ENCODE results near the gene AJM1. TPM values are rescaled to one million over a fixed set of nuclear protein-coding genes. Genes with fewer than 3 reads are reported as not detected.

The AJM1 gene
- polyA plus RNA-seq, 3 donors: 0.10 to 2.0 (median 0.18) TPM

GRCh38 chr9:136826703-136827582 is 15.3 kb upstream of the AJM1 start:
- Mint-ChIP-seq H3K4me1 (no peaks in the 10 kb centered on the region), H3K9me3 (no peaks in the 10 kb centered on the region), H3K27ac (no peak overlapping the region), H3K27me3 (ENCODE audit: low read depth in 3 of 3) (no peaks in the 10 kb centered on the region), H3K36me3 (peaks cover 55 to 90% of the 10 kb centered on the region in 2 donors), H3K4me3 (no peak overlapping the region)
- H3K4me2 ChIP-seq (replicated peaks; ENCODE audit: extremely low read depth, low read length, poor library complexity, severe bottlenecking): no peak overlapping the region
- no peak overlapping the region for H3K4me3 ChIP-seq (replicated peaks in 1 of 3; ENCODE audit: low read depth in 2 of 3, low read length in 3 of 3)
- H3K4me1 ChIP-seq (ENCODE audit: control insufficient read depth in 1 of 2, insufficient read depth in 2 of 2, low read length in 2 of 2): peaks cover 0 to under 1% of the 10 kb centered on the region in 2 donors
- H3K27me3 ChIP-seq (ENCODE audit: control insufficient read depth in 2 of 2, insufficient read depth in 2 of 2, low read length in 2 of 2): no peaks in the 10 kb centered on the region
- TF ChIP-seq CTCF (IDR thresholded peaks at IDR 0.05): no peak
- no peak overlapping the region for H3K27ac ChIP-seq (ENCODE audit: low read depth in 1 of 2, low read length in 2 of 2)
- H3K9me3 ChIP-seq (replicated peaks in 1 of 2; ENCODE audit: control insufficient read depth in 1 of 2, insufficient read depth in 1 of 2, low read length in 2 of 2): no peaks in the 10 kb centered on the region
- H3K36me3 ChIP-seq (replicated peaks in 1 of 2; ENCODE audit: control insufficient read depth in 1 of 2, insufficient read depth in 2 of 2, low read length in 2 of 2): peaks cover 74 to 90% of the 10 kb centered on the region in 2 donors
- intact Hi-C loops (cut with micrococcal nuclease): no loop called here
- peaks cover 21% of the 10 kb centered on the region for H4K20me1 ChIP-seq (ENCODE audit: insufficient read depth, low read length)
- 96% methylated on average over 19 of the region's 24 CpGs for WGBS (ENCODE audit: insufficient coverage)
- H3K9ac ChIP-seq (ENCODE audit: insufficient read depth, low read length, poor library complexity, severe bottlenecking): no peak overlapping the region
- DNase-seq: no peak
- no peaks in the 10 kb centered on the region for H3K79me2 ChIP-seq (ENCODE audit: insufficient read depth, low read length)
- no peak overlapping the region for H2AFZ ChIP-seq (ENCODE audit: insufficient read depth, low read depth, low read length, poor library complexity, severe bottlenecking)

- TF ChIP-seq CTCF (IDR thresholded peaks at IDR 0.05): no peak
- Histone ChIP-seq H3K27me3 (ENCODE audit: control insufficient read depth in 2 of 2, insufficient read depth in 2 of 2, low read length in 2 of 2) (no peaks in the 10 kb centered on the region), H3K4me2 (replicated peaks; ENCODE audit: extremely low read depth, low read length, poor library complexity, severe bottlenecking) (no peak overlapping the region), H3K4me3 (replicated peaks in 1 of 3; ENCODE audit: low read depth in 2 of 3, low read length in 3 of 3) (no peak overlapping the region), H3K4me1 (ENCODE audit: control insufficient read depth in 1 of 2, insufficient read depth in 2 of 2, low read length in 2 of 2) (no peaks in the 10 kb centered on the region), H4K20me1 (ENCODE audit: insufficient read depth, low read length) (peaks cover 11% of the 10 kb centered on the region), H3K9ac (ENCODE audit: insufficient read depth, low read length, poor library complexity, severe bottlenecking) (no peak overlapping the region), H3K79me2 (ENCODE audit: insufficient read depth, low read length) (no peaks in the 10 kb centered on the region), H2AFZ (ENCODE audit: insufficient read depth, low read depth, low read length, poor library complexity, severe bottlenecking) (no peak overlapping the region), H3K27ac (ENCODE audit: low read depth in 1 of 2, low read length in 2 of 2) (no peak overlapping the region), H3K9me3 (replicated peaks in 1 of 2; ENCODE audit: control insufficient read depth in 1 of 2, insufficient read depth in 1 of 2, low read length in 2 of 2) (no peaks in the 10 kb centered on the region), H3K36me3 (replicated peaks in 1 of 2; ENCODE audit: control insufficient read depth in 1 of 2, insufficient read depth in 2 of 2, low read length in 2 of 2) (peaks cover 81 to 99% of the 10 kb centered on the region in 2 donors)
- Mint-ChIP-seq H3K27me3 (ENCODE audit: low read depth in 3 of 3) (peaks cover 0 to 2% (median 0%) of the 10 kb centered on the region in 3 donors), H3K4me3 (no peak overlapping the region), H3K27ac (no peak overlapping the region), H3K4me1 (no peaks in the 10 kb centered on the region), H3K9me3 (no peaks in the 10 kb centered on the region), H3K36me3 (peaks cover 61 to 94% of the 10 kb centered on the region in 2 donors)
- DNase-seq: no peak
- intact Hi-C loops (cut with micrococcal nuclease): no loop called here
- WGBS (ENCODE audit: insufficient coverage): 98% methylated on average over 8 of the region's 14 CpGs
These were observed 14.3 kb upstream of the AJM1 start for GRCh38 chr9:136827794-136828473.
